Vagina (tissue), 2 donors: ENCODE results near the gene CAMK2A.

Source experiments
- CTCF ChIP-seq, 3 experiments: fragments of 450-650 bp in 2 of 3; fragments of 200-600 bp in 1 of 3; sonication (generic) in 1 of 3; IDR thresholded peaks; one replicate each; pipeline ENCODE4 v1.5.1; 2017 to 2019; ENCODE audit warnings: antibody characterized with exemption in 3 of 3, mild to moderate bottlenecking in 2 of 3, moderate library complexity in 2 of 3
- POLR2A ChIP-seq, 2 donors: fragments of 450-650 bp; IDR thresholded peaks; one replicate each; pipeline ENCODE4 v1.6.1; 2017; ENCODE audit warnings: antibody characterized with exemption in 2 of 2, mild to moderate bottlenecking in 2 of 2, moderate library complexity in 2 of 2
- POLR2AphosphoS5 ChIP-seq, 2 donors: sonication (generic); formaldehyde crosslinking; IDR thresholded peaks; one replicate each; pipeline ENCODE4 v1.9.0; 2017; ENCODE audit warnings: antibody characterized with exemption in 2 of 2, mild to moderate bottlenecking in 2 of 2, low read depth in 1 of 2; ENCODE audit not compliant: insufficient read depth in 1 of 2

DNA sequence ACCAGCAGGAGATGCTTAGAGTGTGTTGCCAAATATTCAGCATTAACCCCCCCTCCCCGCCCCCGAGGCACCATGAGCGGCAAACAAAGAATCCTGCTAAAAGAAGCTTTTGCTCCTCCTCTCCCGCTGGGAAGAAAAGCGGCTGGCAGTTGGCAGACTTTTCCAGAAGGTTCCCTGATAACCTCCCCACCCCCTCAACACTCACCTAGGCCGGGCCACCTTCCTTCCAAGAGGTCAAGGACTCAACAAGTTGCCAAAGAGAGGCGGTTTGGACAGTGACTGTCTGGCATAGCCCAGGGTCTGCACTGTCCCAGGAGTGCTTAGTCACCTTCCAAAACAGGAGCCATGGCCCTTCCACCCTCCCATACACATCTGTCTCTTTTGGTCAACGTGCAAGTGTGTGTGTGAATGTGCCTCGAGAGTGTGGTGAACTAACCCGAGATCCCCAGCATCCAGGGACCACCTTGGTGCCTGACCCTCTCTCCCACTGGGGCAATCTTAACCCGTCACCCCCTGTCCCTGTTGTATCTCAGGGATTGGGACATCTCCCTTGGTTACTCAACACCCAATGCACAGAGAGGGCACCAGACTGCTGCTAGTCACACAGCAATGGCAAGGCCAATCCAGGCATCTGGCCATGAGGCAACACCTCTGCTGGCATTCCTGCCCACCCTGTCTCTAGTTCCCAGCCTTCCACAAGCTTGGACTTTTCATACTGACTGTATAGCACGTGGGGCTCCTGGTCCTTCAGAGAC lies 18.9 kb downstream of the CAMK2A start:
- TF ChIP-seq CTCF (IDR thresholded peaks at IDR 0.05) (no peak), POLR2AphosphoS5 (IDR thresholded peaks at IDR 0.05; ENCODE audit: insufficient read depth in 1 of 2, low read depth in 1 of 2) (no peak), POLR2A (IDR thresholded peaks at IDR 0.05) (no peak)
